ENCODE results near the gene DPP7.

GRCh38 chr9:137136261-137136880 is 21.8 kb upstream of the DPP7 start:
- TF ChIP-seq CTCF (IDR thresholded peaks at IDR 0.05) = no peak
- TF ChIP-seq POLR2A (IDR thresholded peaks at IDR 0.05) = no peak
- TF ChIP-seq POLR2AphosphoS5 (IDR thresholded peaks at IDR 0.05; ENCODE audit: insufficient read depth in 1 of 2, low read depth in 1 of 2) = no peak

Data from vagina (tissue), 2 donors.